ENCODE data around the gene ACVR1C. TPM values are rescaled to one million over a fixed set of nuclear protein-coding genes. Genes with fewer than 3 reads are reported as not detected.

Gene ACVR1C
- total and polyA plus RNA-seq, 2 experiments from 2014 or later = 1.3 to 3.0 TPM

DNA sequence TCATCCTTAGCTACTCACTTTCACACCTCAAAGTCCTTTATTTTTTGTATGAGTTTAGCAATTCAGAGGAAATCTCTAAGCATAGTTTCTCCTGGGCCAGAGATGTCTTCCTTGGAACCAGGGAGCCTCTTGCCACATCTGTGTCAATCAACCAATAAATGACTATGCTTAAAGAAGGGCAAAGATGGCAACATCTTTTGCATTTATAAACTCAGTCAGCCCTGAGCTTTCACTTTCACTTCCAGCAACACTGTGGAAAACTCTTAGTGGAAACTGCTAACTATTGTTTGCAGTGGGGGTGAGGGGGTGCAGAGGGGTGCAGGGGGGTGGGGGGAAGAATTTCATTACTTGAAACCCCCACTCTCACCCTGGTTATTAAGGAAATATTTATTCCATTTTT, 3.4 kb downstream of the ACVR1C start:
- Histone ChIP-seq H3K27me3 (peaks cover 27% of the 10 kb centered on the region), H3K36me3 (replicated peaks; ENCODE audit: insufficient read depth, low read depth) (no peaks in the 10 kb centered on the region), H2AFZ (no peak overlapping the region), H3K79me2 (no peaks in the 10 kb centered on the region), H3K9me2 (replicated peaks; ENCODE audit: insufficient read depth) (no peaks in the 10 kb centered on the region), H4K20me1 (ENCODE audit: insufficient read depth, poor library complexity, severe bottlenecking) (no peaks in the 10 kb centered on the region), H3K27ac (no peak overlapping the region), H3K4me3 (no peak overlapping the region), H3K4me1 (ENCODE audit: insufficient read depth) (peaks cover 3% of the 10 kb centered on the region), H3K9me3 (ENCODE audit: low read depth) (no peaks in the 10 kb centered on the region), H3K4me2 (no peak overlapping the region)
- TF ChIP-seq EZH2phosphoT487 (IDR thresholded peaks at IDR 0.05; ENCODE audit: low read depth, severe bottlenecking, unreplicated experiment) (no peak), EZH2 (IDR thresholded peaks at IDR 0.05; ENCODE audit: borderline replicate concordance) (no peak)
- TF ChIP-seq, protein P1, sequence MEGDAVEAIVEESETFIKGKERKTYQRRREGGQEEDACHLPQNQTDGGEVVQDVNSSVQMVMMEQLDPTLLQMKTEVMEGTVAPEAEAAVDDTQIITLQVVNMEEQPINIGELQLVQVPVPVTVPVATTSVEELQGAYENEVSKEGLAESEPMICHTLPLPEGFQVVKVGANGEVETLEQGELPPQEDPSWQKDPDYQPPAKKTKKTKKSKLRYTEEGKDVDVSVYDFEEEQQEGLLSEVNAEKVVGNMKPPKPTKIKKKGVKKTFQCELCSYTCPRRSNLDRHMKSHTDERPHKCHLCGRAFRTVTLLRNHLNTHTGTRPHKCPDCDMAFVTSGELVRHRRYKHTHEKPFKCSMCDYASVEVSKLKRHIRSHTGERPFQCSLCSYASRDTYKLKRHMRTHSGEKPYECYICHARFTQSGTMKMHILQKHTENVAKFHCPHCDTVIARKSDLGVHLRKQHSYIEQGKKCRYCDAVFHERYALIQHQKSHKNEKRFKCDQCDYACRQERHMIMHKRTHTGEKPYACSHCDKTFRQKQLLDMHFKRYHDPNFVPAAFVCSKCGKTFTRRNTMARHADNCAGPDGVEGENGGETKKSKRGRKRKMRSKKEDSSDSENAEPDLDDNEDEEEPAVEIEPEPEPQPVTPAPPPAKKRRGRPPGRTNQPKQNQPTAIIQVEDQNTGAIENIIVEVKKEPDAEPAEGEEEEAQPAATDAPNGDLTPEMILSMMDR (IDR thresholded peaks at IDR 0.05; ENCODE audit: poor library complexity) = no peak
- no peak for DNase-seq (ENCODE audit: low spot score)

DNA sequence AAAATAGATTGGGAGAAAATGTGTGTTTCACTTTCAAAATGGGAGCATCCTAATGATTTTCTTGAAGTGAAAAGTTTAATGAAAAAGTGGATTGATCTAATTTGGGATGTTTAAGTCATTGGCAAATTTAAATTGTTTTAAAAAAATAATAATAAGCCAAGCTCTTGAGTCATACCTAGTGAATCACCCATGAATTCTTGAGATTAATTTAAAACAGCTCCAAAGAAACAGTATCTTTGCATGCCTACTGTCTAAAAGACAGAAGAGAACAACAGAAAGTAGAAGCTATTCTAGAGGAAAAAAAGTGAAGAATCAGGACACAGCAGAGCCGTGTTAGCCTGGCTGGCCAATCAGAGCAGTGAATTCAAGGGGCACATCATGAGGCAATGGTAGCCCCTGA, 7.7 kb downstream of the ACVR1C start:
- no peaks in the 10 kb centered on the region for H3K36me3 ChIP-seq (replicated peaks; ENCODE audit: insufficient read depth, low read depth)
- no peak for DNase-seq (ENCODE audit: low spot score)
- H3K9me2 ChIP-seq (replicated peaks; ENCODE audit: insufficient read depth) = no peaks in the 10 kb centered on the region
- H3K9me3 ChIP-seq (ENCODE audit: low read depth) = no peaks in the 10 kb centered on the region
- H2AFZ ChIP-seq = no peak overlapping the region
- TF ChIP-seq, protein P1 (IDR thresholded peaks at IDR 0.05; ENCODE audit: poor library complexity) = no peak
- TF ChIP-seq EZH2phosphoT487 (IDR thresholded peaks at IDR 0.05; ENCODE audit: low read depth, severe bottlenecking, unreplicated experiment) (no peak), EZH2 (IDR thresholded peaks at IDR 0.05; ENCODE audit: borderline replicate concordance) (no peak)
- WGBS (ENCODE audit: low lambda C conversion rate, missing lambda C conversion rate) = 76% methylated on average over 1 of the region's 1 CpG
- H3K79me2 ChIP-seq = no peaks in the 10 kb centered on the region
- no peak overlapping the region for H3K27ac ChIP-seq
- peaks cover 4% of the 10 kb centered on the region for H3K27me3 ChIP-seq
- no peaks in the 10 kb centered on the region for H3K4me1 ChIP-seq (ENCODE audit: insufficient read depth)
- H3K4me2 ChIP-seq = no peak overlapping the region
- H3K4me3 ChIP-seq = no peak overlapping the region
- no peaks in the 10 kb centered on the region for H4K20me1 ChIP-seq (ENCODE audit: insufficient read depth, poor library complexity, severe bottlenecking)

DNA sequence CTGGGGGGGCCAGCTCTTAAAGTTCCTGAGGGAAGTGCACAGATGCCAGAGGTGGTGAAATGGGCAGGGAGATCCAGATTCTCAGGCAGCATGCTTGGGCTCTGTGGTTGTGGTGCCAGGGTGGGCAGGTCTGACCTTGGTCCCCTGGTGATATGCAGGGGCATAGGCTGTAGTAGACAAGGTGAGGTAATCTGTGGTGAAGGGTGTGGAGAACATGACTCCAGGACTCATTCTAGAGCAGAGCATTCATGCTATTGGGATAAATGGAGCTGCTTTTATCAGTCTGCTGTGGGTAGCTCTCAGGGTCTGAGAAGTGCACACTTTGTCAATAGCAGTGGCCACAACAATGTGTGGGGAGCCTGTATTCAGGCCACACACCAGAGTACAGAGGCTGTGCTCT, 16.9 kb downstream of the ACVR1C start:
- no peaks in the 10 kb centered on the region for H3K36me3 ChIP-seq (replicated peaks; ENCODE audit: insufficient read depth, low read depth)
- TF ChIP-seq EZH2 (IDR thresholded peaks at IDR 0.05; ENCODE audit: borderline replicate concordance) = no peak
- TF ChIP-seq EZH2phosphoT487 (IDR thresholded peaks at IDR 0.05; ENCODE audit: low read depth, severe bottlenecking, unreplicated experiment) = no peak
- TF ChIP-seq, protein P1 (IDR thresholded peaks at IDR 0.05; ENCODE audit: poor library complexity) = no peak
- H3K9me3 ChIP-seq (ENCODE audit: low read depth) = no peaks in the 10 kb centered on the region
- DNase-seq (ENCODE audit: low spot score) = no peak
- H3K4me3 ChIP-seq = no peak overlapping the region
- H2AFZ ChIP-seq = no peak overlapping the region
- H3K4me1 ChIP-seq (ENCODE audit: insufficient read depth) = no peaks in the 10 kb centered on the region
- no peaks in the 10 kb centered on the region for H3K79me2 ChIP-seq
- no peaks in the 10 kb centered on the region for H3K27me3 ChIP-seq
- no peaks in the 10 kb centered on the region for H4K20me1 ChIP-seq (ENCODE audit: insufficient read depth, poor library complexity, severe bottlenecking)
- no peak overlapping the region for H3K27ac ChIP-seq
- H3K4me2 ChIP-seq = no peak overlapping the region
- H3K9me2 ChIP-seq (replicated peaks; ENCODE audit: insufficient read depth) = no peaks in the 10 kb centered on the region

DNA sequence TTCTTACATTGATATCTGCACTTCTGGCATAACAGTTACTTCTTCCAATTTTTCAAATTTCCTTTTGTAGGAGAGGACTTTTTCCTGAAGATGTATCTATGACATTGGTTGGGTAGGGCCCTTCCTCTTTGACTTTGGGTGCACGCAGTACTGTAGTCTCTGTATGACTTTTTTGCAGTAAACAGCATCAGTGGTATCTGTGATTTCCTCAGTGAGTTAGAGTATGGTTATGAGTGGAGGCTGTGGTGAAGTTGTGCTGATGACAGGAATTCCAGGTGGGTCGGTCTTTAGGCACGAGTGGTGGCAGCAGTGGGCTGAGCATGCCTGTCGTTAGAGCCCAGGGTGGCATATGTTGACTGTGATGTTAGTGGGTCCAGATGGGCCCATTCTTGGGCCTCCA, 17.6 kb downstream of the ACVR1C start:
- Histone ChIP-seq H3K9me3 (ENCODE audit: low read depth) (no peaks in the 10 kb centered on the region), H3K9me2 (replicated peaks; ENCODE audit: insufficient read depth) (no peaks in the 10 kb centered on the region), H4K20me1 (ENCODE audit: insufficient read depth, poor library complexity, severe bottlenecking) (no peaks in the 10 kb centered on the region), H3K4me1 (ENCODE audit: insufficient read depth) (no peaks in the 10 kb centered on the region), H3K79me2 (no peaks in the 10 kb centered on the region), H3K36me3 (replicated peaks; ENCODE audit: insufficient read depth, low read depth) (no peaks in the 10 kb centered on the region), H3K27ac (no peak overlapping the region), H3K27me3 (no peaks in the 10 kb centered on the region), H2AFZ (no peak overlapping the region), H3K4me3 (no peak overlapping the region), H3K4me2 (no peak overlapping the region)
- DNase-seq (ENCODE audit: low spot score) = no peak
- 94% methylated on average over 4 of the region's 4 CpGs for WGBS (ENCODE audit: low lambda C conversion rate, missing lambda C conversion rate)
- TF ChIP-seq, protein P1 (IDR thresholded peaks at IDR 0.05; ENCODE audit: poor library complexity) = no peak
- TF ChIP-seq EZH2phosphoT487 (IDR thresholded peaks at IDR 0.05; ENCODE audit: low read depth, severe bottlenecking, unreplicated experiment) (no peak), EZH2 (IDR thresholded peaks at IDR 0.05; ENCODE audit: borderline replicate concordance) (no peak)

Measured in hepatocyte (in vitro differentiated cells).